Fibroblast of the aortic adventitia (primary cell): ENCODE measurements around the gene CASP10. TPM values are rescaled to one million over a fixed set of nuclear protein-coding genes. Genes with fewer than 3 reads are reported as not detected.
A peak's percentile ranks its signal among the peaks of the same experiment; 100 is the strongest.

Experiments
- DNase-seq: peaks from one replicate; pipeline ENCODE4 v3.0.0-alpha.2; 2010; ENCODE audit warnings: low read depth
- H3K4me3 ChIP-seq: 2 replicates; pipeline ENCODE4 v1.5.1; 2011; ENCODE audit warnings: low read depth, mild to moderate bottlenecking, control low read depth, low read length, moderate library complexity
- CTCF ChIP-seq: IDR thresholded peaks from 2 replicates; pipeline ENCODE4 v1.5.1; 2011; ENCODE audit warnings: mild to moderate bottlenecking, low read length, control low read depth, inconsistent platforms; ENCODE audit not compliant: insufficient read depth
- total RNA-seq: library from RNA; depleted of rRNA; stranded (reverse); fragments of >200 nt; gene quantifications from 2 replicates; pipeline ENCODE4 v1.2.3, GENCODE V29; 2012; ENCODE audit warnings: low replicate concordance

Gene CASP10
- total RNA-seq, 1 donor: 9.1 TPM

DNA sequence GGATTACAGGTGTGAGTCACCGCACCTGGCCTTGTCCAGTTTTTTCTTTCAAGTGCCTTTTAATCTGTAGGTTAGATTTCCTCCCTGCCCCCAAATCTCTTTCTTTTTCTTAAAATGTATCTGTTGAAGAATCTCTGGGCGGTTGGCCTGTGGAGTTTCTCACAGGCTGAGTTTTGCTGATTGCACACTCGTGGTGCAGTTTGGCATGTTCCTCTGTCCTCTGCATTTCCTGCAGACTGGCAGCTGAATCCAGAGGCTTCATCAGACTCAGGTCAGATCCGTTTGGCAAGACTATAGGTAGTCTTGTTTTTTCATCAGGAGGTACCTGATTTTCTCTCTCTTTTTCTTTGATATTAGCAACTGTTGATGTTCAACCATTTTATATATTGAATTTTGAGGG, 5.5 kb downstream of the CASP10 start:
- no peak for TF ChIP-seq CTCF
- DNase-seq: no peak
- H3K4me3 ChIP-seq: no peak overlapping the region

DNA sequence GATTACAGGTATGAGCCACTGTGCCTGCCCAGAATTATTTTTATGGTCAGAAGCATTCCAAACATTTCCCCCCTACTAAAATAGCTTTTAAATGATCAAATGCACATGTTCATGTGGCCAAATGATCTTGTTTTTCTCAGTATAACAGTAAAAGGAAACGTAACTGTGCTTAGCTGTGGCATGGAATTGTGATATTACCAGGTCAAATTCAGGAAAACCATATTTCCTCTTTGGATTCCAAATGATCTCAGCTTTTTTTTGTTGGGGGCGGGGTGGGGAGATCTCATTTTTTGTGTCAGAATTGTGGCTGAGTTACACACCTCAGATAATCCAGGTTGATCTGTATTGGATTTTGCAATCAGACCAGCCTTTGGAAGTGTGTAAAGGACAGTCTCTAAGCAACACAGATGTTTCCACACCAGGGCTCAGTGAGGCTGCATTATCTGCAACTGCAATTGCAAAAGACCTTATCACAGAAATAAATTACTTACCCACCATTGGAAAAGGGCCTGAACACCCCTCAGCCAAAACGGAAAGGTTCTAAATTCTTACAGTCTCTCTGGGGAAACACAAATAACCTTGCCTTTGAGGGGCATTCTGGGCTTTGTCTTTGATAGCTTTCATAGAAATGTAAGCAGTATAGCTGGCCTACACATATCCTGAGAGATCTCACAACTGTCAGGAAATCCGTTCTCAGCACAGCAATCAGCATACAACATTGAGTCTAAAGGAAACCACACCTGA, 8.4 kb downstream of the CASP10 start:
- no peak for TF ChIP-seq CTCF
- DNase-seq: peak; percentile 93
- H3K4me3 ChIP-seq: no peak overlapping the region

- H3K4me3 ChIP-seq: no peak overlapping the region
- DNase-seq: no peak
- no peak for TF ChIP-seq CTCF
These were observed 11.2 kb downstream of the CASP10 start for GRCh38 chr2:201194097-201194496.

DNA sequence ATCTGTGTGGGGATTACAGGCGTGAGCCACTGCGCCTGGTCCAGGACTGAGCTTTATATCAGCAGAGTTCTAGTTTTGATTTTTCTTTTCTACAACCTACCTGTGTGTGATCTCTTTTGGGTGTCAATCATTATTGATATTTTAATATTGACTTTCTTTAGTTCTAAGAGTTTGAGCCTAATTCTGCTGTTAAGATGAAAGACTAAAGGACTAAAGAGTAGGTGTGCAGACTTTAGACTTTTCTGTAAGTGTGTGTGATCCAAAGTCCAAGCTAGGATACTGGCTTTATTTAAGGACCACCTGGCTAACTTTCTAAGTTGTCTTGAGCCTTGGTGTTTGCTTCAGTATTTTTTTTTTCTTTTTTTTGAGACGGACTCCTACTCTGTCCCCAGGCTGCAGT, 12.4 kb downstream of the CASP10 start:
- no peak overlapping the region for H3K4me3 ChIP-seq
- no peak for TF ChIP-seq CTCF
- DNase-seq: no peak

DNA sequence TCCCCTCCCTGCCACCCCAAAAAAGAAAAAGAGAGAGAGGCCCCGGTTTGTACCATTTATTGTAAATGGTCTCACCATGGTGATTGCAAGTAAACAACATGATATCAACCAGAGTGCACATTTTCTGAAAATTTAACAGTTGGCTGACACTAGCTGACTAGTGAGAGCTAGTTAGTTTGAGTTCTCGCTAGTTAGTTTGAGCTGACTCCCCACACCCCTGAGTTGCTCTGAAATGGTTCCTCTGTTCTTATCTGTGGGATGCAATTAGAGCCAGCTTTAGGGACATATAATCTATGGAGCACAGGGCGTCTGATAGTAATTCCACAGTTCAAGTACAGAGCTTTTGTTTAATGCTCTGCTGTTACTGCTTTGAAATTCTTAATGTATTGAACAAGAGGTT, 13.1 kb downstream of the CASP10 start:
- no peak for TF ChIP-seq CTCF

GRCh38 chr2:201196803-201197202, 13.9 kb downstream of the CASP10 start:
- H3K4me3 ChIP-seq: no peak overlapping the region
- no peak for TF ChIP-seq CTCF
- no peak for DNase-seq

More for the DNA sequence above, 13.1 kb downstream of the CASP10 start:
- H3K4me3 ChIP-seq: no peak overlapping the region
- DNase-seq: no peak

DNA sequence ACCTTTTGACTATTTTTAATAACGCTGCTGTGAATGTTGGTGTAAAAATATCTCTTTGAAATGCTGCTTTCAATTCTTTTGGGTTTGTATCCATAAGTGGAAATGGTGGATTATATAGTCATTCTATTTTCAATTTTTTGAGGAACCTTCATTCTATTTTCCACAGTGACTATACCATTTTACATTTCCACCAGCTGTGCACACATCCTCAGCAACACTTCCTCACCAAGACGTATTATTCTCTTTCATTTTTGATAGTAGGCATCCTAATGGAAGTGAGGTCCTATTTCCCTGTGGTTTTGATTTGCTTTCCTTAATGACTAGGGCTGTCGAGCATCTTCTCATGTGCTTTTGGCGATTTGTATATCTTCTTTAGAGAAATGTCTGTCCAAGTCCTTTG, 14.8 kb downstream of the CASP10 start:
- no peak overlapping the region for H3K4me3 ChIP-seq
- DNase-seq: no peak
- TF ChIP-seq CTCF: no peak
